Limb (tissue), 2 donors: ENCODE measurements around the gene CACNA2D1.

Source experiments
- DNase-seq, 2 donors: peaks; one replicate each; pipeline ENCODE4 v3.0.0-alpha.2; 2016; ENCODE audit errors: extremely low spot score in 2 of 2

CACNA2D1 gene

GRCh38 chr7:81993186-81993585 is 450.4 kb downstream of the CACNA2D1 start:
- DNase-seq: no peak

DNA sequence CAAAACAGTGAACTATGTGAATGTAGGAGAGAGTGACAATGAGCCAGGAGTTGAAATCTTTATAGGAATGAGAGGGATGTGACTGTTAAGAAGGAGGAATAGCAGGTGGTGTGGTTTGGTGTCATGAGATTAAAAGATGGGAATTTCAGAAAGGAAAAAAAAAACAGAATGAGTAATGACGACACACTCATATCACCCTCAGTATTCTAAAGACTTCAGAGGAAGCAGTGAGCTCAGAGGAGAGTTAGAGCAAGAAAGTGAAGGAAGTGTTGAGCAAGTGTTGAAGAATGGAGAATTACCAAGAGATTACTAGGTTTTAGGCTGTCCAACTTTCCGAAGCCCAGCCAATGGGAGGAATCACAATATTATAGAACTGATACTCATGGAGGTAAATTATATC is 453.2 kb downstream of the CACNA2D1 start:
- DNase-seq: no peak

GRCh38 chr7:81986723-81987470 is 456.7 kb downstream of the CACNA2D1 start:
- DNase-seq: no peak

GRCh38 chr7:81983406-81983805 is 460.2 kb downstream of the CACNA2D1 start:
- DNase-seq: no peak

GRCh38 chr7:81973117-81973516 is 470.5 kb downstream of the CACNA2D1 start:
- DNase-seq: no peak

DNA sequence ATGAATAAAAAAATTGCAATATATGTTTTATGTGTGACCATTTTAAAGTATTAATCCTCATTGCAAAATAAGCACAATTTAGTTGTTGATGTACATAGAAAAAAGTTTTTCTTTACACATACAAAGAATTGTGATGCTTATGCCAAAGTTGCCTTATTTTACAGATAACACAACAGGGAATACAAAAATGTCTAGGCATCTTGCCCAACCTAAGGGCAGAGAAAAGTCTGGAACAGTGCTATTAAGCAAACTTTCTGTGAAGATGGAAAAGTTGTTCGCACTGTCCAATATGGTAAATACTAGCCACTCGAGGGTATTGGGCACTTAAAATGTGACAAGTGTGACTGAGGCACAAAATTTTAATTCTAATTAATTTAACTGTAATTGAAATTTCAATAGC is 483.6 kb downstream of the CACNA2D1 start:
- no peak for DNase-seq

DNA sequence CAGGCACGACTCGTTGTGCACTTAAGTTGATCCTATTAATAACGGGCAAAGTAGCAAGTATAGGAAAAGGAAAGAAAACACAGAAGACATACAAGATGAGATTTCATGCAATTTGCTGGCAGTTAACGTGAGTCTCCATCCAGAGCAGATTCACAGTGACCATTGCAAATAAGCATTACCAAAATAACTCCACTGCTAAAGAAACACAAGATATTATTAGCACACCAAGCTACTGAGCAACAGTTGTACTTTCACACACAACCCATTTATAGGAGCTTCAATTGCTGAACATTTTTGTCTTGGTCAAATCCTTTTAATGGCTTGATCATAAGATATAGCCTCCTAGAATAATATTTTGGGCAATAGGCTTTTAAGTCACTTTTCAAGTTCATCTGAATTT is 486.1 kb downstream of the CACNA2D1 start:
- no peak for DNase-seq

GRCh38 chr7:81956520-81956919 is 487.1 kb downstream of the CACNA2D1 start:
- peak in 1 of 2 donors; percentile 18 for DNase-seq

- DNase-seq: no peak
Measured at GRCh38 chr7:81949306-81949705, 494.3 kb downstream of the CACNA2D1 start.

DNA sequence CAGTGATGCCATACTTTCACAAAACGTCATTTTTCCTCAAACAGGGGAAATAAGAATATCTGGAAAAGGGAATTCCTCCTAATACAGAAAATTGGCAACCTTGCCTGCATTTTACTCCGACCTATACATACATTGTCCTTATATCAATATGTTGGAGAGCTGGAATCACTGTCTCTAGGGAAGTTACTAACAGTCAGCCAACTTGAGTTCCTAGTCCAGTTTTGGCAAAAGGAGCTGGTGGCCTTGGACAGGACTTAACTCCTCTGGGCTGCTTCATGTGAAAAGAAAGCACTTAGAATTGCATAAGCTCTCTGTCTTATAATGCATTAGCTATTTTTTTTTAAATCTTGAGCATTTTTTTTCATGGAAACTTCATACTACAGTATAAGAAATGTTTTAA is 499.5 kb downstream of the CACNA2D1 start:
- peak in 1 of 2 donors; percentile 55 for DNase-seq

DNA sequence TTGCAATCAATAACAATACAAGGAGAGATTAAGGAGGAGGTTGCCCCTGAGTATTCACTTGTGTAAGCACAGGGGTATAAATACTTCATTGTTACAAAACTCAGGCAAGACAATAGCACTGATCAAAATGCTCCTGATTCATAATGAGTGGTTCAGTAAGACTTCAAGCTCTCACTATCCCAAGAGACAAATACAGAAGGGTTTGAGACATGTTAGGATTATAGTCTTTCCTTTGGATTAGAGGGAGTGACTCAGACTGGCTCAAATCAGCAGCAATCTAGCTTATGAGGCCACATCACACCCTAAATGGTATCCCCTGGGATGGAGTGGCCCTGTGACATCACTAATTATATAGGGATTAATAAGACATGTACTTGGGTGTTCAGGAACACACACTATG is 506.5 kb downstream of the CACNA2D1 start:
- DNase-seq: no peak

DNA sequence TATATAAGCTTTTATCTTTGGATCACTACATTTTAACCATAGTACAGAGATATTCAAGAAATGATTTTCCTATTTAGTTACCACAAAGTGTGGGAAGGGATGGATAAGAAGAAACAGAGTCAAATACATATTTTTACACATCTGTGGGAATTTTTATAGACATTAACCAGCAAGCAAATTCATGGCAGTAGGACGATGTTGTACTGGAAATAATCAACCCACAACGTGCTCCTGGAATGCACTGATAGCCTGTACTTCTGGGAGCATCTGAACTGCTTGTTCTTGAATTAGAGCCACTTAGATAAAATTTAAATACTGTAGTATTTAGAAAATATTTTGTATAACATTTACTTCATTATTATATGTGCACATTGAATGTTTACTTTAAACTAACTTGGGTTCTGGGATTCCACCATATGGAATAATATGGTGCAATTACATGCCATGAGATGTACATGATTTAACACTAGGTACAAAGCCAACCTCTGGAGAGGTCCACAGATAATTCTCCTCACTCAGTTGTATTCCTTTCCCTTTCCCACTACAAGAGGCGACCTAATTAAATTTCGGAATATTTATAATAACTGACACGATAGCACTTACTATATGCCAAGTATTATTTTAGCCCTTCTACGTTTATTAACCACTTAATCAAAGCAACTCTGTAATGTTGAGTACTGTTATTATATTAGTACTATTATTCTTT is 508.8 kb downstream of the CACNA2D1 start:
- DNase-seq: no peak

DNA sequence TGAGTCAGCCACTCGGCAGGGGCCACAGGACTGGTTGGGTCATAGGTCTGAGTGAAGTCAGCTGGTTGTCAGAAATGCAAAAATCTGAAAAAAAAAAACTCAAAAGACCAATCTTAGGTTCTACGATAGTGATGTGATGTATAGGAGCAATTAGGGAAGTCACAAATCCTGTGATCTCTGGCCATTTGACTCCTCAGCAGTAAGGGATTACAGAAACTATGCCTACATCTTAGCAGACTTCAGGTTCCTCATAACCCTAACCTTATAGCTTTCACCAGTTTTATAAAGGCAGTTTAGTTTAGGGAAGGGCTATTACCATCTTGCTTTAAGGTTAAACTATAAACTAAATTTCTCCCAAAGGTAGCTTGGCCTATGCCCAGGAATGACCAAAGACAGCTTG is 510.6 kb downstream of the CACNA2D1 start:
- DNase-seq: no peak

DNA sequence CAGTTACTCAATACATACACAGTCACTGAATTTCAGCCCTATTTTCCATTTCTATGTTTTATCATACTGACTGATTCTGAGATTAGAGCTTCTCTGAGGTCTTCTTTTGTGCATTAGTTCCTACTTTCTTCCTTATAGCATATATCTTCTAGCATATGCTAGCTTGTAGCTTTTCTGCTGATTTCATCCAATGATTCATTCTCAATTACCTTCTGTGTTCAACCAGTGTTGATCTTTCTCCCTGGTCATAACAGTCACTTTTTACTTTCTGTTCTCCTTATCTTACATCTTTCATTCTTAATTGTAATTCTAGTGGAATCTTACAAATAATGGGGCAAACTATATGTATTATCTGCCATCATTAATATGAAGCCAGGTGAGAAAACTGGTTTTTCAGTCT is 514.2 kb downstream of the CACNA2D1 start:
- DNase-seq: no peak

- no peak for DNase-seq
Measured at GRCh38 chr7:81926154-81926553, 517.4 kb downstream of the CACNA2D1 start.

DNA sequence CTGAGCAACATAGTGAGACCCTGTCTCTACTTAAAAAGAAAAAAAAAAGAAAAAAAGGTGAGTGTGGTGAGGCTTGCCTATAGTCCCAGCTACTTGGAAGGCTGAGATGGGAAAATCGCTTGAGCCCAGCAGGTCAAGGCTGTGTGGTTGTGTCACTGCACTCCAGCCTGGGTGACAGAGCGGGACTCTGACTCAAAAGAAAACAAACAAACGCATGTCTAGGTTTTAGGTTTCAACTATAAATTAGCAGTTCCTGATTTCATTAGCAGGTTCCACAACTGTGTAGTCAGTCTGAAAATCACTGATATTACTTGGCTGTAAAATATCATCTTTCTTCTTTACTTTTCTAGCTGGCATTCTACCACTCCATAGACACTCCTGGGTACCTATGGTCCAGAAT is 518.0 kb downstream of the CACNA2D1 start:
- no peak for DNase-seq

DNA sequence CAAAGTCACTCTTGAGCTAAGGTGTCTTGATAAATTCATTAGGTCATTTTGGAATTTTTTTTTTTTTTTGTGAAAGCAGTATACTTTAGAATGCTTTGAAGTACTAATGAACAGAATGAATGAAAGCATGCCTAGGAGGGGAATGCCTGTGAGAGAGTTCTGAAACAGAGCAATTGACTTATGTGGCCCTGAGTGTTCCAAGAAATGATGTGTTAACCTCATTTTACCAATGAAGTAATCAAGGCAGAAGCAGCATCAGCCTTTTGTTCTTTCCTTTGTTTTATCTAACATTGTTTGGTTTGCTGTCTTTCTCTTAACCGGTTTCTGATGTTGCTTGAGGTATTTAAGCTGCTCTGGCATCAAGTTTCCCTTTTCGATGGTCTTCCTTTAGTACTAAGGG is 519.1 kb downstream of the CACNA2D1 start:
- no peak for DNase-seq

DNA sequence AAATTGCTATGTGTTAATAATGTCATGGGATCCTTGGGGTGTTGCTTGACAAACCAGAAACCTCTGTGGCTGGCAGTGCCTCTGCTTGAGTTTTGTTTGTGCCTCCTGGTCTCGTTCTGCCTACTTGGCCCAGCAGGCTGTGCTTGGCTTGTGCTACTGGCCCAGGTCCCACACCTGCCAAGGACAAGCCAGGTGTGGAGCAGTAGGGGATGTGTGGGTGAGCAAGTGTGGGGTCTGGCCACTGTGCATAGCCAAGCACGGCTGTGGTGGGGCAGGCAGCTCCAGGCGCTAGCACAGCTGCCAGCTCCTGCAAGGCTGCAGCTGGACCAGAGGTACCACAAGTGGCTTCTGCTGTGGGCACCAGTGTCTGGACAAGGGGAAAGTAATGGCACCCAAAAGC is 524.1 kb downstream of the CACNA2D1 start:
- no peak for DNase-seq

GRCh38 chr7:81908220-81908619 is 535.4 kb downstream of the CACNA2D1 start:
- DNase-seq: no peak

DNA sequence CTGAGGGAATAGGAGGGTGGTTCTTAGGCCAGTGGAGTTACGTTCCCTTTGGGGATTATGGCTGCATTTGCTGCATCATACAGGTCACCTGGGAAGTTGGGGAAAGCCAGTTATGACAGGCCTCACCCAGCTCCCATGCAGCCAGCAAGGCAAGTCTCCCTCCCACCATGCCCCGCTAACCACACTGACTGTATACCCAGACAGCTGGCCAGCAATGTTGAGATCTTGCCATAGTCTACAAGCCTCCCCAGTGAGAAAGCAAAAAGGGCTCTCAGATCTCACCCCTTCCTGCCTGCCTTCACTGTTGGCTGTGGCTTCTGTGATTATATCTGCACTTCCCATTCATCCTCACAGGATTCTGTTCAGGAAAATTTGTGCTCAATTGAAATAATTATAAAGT is 540.5 kb downstream of the CACNA2D1 start:
- DNase-seq: no peak

- DNase-seq: no peak
Measured at GRCh38 chr7:81902536-81902935, 541.0 kb downstream of the CACNA2D1 start.
